Kidney epithelial cell (primary cell): ENCODE measurements around the gene SH2D1A. TPM values are rescaled to one million over a fixed set of nuclear protein-coding genes. Genes with fewer than 3 reads are reported as not detected.
"Not testable (repeated sequence)": the region's sequence is repeated elsewhere in the genome, so short reads cannot be mapped to it uniquely, and the experiment has no call there.

ENCODE experiments used
- DNase-seq: peaks from one replicate; pipeline ENCODE4 v3.0.0-alpha.2; 2010; ENCODE audit warnings: low read depth
- H3K27me3 ChIP-seq: 2 replicates; pipeline ENCODE4 v1.6.0; 2011; ENCODE audit warnings: low read length; ENCODE audit not compliant: control insufficient read depth, insufficient read depth
- H3K36me3 ChIP-seq: 2 replicates; pipeline ENCODE4 v1.5.1; 2011; ENCODE audit warnings: low read length; ENCODE audit not compliant: control insufficient read depth, insufficient read depth
- H3K4me3 ChIP-seq: 2 replicates; pipeline ENCODE4 v1.5.1; 2011; ENCODE audit warnings: low read depth, mild to moderate bottlenecking, control low read depth, low read length
- total RNA-seq: library from RNA; depleted of rRNA; stranded (reverse); fragments of >200 nt; gene quantifications from 2 replicates; pipeline ENCODE4 v1.2.3, GENCODE V29; 2015
- TF ChIP-seq, protein P1 (sequence below): IDR thresholded peaks from 2 replicates; pipeline ENCODE4 v1.5.1; 2011; ENCODE audit warnings: mild to moderate bottlenecking, moderate library complexity, low read length, control low read depth, inconsistent platforms; ENCODE audit not compliant: insufficient read depth, poor library complexity, severe bottlenecking

Gene SH2D1A
- total RNA-seq: not detected in 2 replicates

DNA sequence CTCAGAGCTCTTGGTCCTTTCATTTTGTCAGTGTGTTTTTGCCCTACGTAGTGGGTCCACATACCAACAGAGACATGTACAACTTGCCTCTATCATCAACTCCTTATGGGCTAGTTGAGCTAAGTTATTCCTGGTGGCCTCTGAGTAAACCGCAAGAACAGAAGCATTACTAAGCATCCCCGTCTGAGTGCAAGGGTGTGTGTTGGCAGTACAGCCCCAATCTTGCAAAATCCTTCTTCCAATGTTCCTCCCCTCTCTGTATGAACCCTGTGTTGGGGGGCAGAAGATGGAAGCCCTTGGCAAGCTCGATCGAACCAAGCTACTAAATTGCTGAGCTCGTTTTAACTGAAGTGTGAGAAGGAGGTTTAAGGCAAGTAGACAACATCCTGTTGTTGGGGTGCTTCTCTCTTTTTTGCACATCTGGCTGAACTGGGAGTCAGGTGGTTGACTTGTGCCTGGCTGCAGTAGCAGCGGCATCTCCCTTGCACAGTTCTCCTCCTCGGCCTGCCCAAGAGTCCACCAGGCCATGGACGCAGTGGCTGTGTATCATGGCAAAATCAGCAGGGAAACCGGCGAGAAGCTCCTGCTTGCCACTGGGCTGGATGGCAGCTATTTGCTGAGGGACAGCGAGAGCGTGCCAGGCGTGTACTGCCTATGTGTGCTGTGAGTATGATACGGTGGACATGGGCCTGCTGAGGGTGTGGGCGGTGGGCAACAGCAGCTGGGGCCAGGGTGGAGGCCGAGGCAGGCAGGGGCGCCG, at the start of gene SH2D1A:
TSS of gene SH2D1A (plus strand) at position 447 of the 760 bp plus-strand sequence. CDS start at position 527, 80 bp downstream.
- TF ChIP-seq, protein P1, sequence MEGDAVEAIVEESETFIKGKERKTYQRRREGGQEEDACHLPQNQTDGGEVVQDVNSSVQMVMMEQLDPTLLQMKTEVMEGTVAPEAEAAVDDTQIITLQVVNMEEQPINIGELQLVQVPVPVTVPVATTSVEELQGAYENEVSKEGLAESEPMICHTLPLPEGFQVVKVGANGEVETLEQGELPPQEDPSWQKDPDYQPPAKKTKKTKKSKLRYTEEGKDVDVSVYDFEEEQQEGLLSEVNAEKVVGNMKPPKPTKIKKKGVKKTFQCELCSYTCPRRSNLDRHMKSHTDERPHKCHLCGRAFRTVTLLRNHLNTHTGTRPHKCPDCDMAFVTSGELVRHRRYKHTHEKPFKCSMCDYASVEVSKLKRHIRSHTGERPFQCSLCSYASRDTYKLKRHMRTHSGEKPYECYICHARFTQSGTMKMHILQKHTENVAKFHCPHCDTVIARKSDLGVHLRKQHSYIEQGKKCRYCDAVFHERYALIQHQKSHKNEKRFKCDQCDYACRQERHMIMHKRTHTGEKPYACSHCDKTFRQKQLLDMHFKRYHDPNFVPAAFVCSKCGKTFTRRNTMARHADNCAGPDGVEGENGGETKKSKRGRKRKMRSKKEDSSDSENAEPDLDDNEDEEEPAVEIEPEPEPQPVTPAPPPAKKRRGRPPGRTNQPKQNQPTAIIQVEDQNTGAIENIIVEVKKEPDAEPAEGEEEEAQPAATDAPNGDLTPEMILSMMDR: no peak

DNA sequence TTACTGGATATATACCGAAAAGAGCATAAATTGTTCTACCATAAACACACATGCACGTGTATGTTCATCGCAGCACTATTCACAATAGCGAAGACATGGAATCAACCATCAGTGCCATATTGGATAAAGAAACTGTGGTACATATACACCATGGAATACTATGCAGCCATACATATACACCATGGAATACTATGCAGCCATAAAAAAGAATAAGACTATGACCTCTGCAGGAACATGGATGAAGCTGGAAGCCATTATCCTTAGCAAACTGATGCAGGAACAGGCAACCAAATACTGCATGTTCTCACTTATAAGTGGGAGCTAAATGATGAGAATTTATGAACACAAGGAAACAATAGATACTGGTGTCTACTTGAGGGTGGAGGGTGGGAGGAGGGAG, 47.0 kb upstream of the SH2D1A start:
- not testable (repeated sequence) for H3K27me3 ChIP-seq, H3K36me3 ChIP-seq, H3K4me3 ChIP-seq, DNase-seq

More for the DNA sequence above, at the start of gene SH2D1A:
- H3K4me3 ChIP-seq: no peak within 1 kb of the TSS
- no peaks in the 10 kb centered on the region for H3K36me3 ChIP-seq
- H3K27me3 ChIP-seq: no peaks in the 10 kb centered on the region
- DNase-seq: no peak

DNA sequence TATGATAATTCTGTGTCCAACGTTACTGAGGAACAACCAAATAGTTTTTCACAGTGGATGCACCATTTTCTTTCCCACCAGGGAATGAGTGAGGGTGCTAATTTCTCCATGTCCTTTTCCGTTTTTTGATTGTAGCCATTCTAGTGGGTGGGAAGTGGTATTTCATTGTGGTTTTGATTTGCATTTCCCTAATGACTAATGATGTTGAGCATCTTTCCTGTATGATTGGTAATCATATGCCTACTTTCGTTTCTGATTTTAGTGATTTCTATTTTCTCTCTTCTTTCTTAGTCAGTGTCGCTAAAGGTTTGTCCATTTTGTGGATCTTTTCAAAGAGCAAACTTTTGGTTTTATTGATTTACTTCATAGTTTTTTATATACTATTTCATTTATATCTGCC, 46.0 kb upstream of the SH2D1A start:
- TF ChIP-seq, protein P1: no peak
- H3K4me3 ChIP-seq: no peak overlapping the region
- no peak for DNase-seq
- no peaks in the 10 kb centered on the region for H3K36me3 ChIP-seq
- H3K27me3 ChIP-seq: no peaks in the 10 kb centered on the region

DNA sequence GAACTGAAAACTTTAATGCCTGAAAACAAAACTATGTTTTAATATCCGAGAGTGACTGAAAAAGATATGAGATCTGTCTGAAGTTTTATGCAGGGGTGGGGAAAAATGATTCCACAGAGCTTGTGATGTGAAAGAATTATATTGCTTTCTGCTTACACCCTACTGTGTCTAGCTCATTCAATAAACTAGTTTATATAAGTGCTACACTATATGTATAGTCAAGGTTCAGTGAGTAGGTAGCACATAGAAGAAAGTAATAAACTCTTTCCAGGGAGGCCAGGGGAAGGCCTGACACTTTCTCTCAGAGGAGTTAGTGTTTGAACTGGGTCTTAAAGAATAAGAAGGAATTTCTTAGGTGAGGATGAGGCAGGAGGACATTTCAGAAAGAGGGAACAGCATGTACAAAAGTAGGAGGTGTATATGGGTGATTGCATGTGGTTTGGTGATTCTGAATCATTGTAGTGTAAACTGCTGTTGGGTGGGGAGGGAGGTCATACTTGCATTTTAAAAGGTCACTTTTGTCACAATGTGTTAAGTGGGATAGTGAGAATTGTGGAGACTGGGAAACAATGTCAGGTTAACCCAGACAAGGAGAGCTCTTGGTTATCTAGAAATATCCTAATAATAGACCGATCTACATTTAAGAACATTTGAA, 39.0 kb upstream of the SH2D1A start:
- H3K27me3 ChIP-seq: no peaks in the 10 kb centered on the region
- no peak overlapping the region for H3K4me3 ChIP-seq
- DNase-seq: no peak
- no peaks in the 10 kb centered on the region for H3K36me3 ChIP-seq
- TF ChIP-seq, protein P1: no peak

DNA sequence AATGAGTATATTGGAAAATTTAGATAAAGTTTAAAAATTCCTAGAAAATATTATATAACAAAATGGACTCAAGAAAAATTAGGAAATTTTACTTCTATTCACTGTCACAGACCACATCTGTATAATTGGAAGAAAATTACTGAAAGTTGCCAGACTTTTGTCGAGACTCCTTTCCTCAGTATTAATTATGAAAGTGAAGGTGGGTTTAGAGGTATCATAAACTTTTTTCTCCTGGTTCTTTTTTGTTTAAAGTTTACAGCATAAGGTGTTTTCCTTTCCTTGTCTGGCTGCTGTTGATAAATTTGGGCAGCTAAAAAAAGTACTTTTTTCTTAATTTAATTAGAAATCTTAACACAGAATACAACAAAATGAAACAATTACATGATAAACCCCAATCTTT, 20.6 kb upstream of the SH2D1A start:
- no peak overlapping the region for H3K4me3 ChIP-seq
- no peaks in the 10 kb centered on the region for H3K36me3 ChIP-seq
- DNase-seq: no peak
- TF ChIP-seq, protein P1: no peak
- no peaks in the 10 kb centered on the region for H3K27me3 ChIP-seq

DNA sequence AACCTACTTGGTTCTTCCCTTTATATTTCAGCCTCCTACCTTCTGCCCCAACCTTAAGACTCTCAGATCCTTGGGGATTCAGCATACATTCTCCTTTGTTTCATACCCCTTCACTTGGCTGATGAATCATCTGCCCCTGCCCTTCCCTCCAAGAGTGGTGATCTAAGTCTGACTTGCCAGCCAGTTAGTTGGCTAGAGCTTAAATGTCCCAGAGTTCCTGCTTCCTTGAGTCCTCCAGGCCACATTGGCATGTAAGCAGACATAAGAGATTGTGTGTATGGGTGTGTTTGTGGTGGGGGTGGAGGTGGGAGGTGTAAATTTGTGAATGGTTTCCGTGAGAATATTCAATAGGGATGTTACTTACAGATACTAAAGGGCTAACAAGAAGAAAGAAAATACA, 17.6 kb upstream of the SH2D1A start:
- H3K4me3 ChIP-seq: no peak overlapping the region
- no peaks in the 10 kb centered on the region for H3K27me3 ChIP-seq
- peak; percentile 19 for DNase-seq
- TF ChIP-seq, protein P1: no peak
- no peaks in the 10 kb centered on the region for H3K36me3 ChIP-seq
